Effector CD4-positive, alpha-beta T cell (primary cell): ENCODE data around the gene AKAP6.

Experiments
- DNase-seq: peaks from one replicate; pipeline ENCODE4 v3.0.0-alpha.2; 2020

Gene AKAP6

GRCh38 chr14:32630701-32631100 is 301.6 kb downstream of the AKAP6 start:
- no peak for DNase-seq

- no peak for DNase-seq
These were observed 304.2 kb downstream of the AKAP6 start for GRCh38 chr14:32633224-32633859.

GRCh38 chr14:32633930-32634329 is 304.8 kb downstream of the AKAP6 start:
- no peak for DNase-seq

GRCh38 chr14:32635061-32635719 is 306.1 kb downstream of the AKAP6 start:
- no peak for DNase-seq

- no peak for DNase-seq
These were observed 308.5 kb downstream of the AKAP6 start for GRCh38 chr14:32637582-32637981.

GRCh38 chr14:32639208-32639607 is 310.1 kb downstream of the AKAP6 start:
- DNase-seq: no peak

- no peak for DNase-seq
These were observed 316.5 kb downstream of the AKAP6 start for GRCh38 chr14:32645551-32645950.

GRCh38 chr14:32648434-32648833 is 319.3 kb downstream of the AKAP6 start:
- no peak for DNase-seq

- DNase-seq: no peak
These were observed 320.9 kb downstream of the AKAP6 start for GRCh38 chr14:32650030-32650429.

- no peak for DNase-seq
These were observed 321.6 kb downstream of the AKAP6 start for GRCh38 chr14:32650665-32651064.

- no peak for DNase-seq
These were observed 325.0 kb downstream of the AKAP6 start for GRCh38 chr14:32654106-32654505.

- no peak for DNase-seq
These were observed 327.5 kb downstream of the AKAP6 start for GRCh38 chr14:32656601-32657000.

GRCh38 chr14:32657081-32657480 is 328.0 kb downstream of the AKAP6 start:
- no peak for DNase-seq

GRCh38 chr14:32661216-32661615 is 332.1 kb downstream of the AKAP6 start:
- DNase-seq: no peak

- no peak for DNase-seq
These were observed 333.1 kb downstream of the AKAP6 start for GRCh38 chr14:32662211-32662610.

- no peak for DNase-seq
These were observed 337.2 kb downstream of the AKAP6 start for GRCh38 chr14:32666308-32666707.

GRCh38 chr14:32667287-32667686 is 338.2 kb downstream of the AKAP6 start:
- no peak for DNase-seq

- DNase-seq: no peak
These were observed 338.7 kb downstream of the AKAP6 start for GRCh38 chr14:32667791-32668190.

- DNase-seq: no peak
These were observed 340.3 kb downstream of the AKAP6 start for GRCh38 chr14:32669391-32669790.

- DNase-seq: no peak
These were observed 346.3 kb downstream of the AKAP6 start for GRCh38 chr14:32675433-32675832.

- DNase-seq: no peak
These were observed 348.2 kb downstream of the AKAP6 start for GRCh38 chr14:32677129-32677780.

- DNase-seq: no peak
These were observed 349.0 kb downstream of the AKAP6 start for GRCh38 chr14:32678088-32678487.

- DNase-seq: no peak
These were observed 351.0 kb downstream of the AKAP6 start for GRCh38 chr14:32679927-32680612.

GRCh38 chr14:32681598-32681997 is 352.5 kb downstream of the AKAP6 start:
- no peak for DNase-seq
